ENCODE measurements around the gene LCN9. TPM values are rescaled to one million over a fixed set of nuclear protein-coding genes. Genes with fewer than 3 reads are reported as not detected.

LCN9 gene
- total RNA-seq, 1 experiment from 2014 or later: not detected

GRCh38 chr9:135701067-135701958 is 38.2 kb downstream of the LCN9 start:
- Histone ChIP-seq H3K27me3 (ENCODE audit: low read length) (peaks cover 3% of the 10 kb centered on the region; the same call in 1 of the 2 replicates), H3K79me2 (ENCODE audit: low read length) (no peaks in the 10 kb centered on the region), H4K20me1 (ENCODE audit: low read length) (no peaks in the 10 kb centered on the region), H3K36me3 (ENCODE audit: low read depth, low read length) (no peaks in the 10 kb centered on the region), H2AFZ (ENCODE audit: low read length) (no peak overlapping the region), H3K9me3 (ENCODE audit: low read length) (no peaks in the 10 kb centered on the region), H3K9me2 (replicated peaks; ENCODE audit: low read length) (no peaks in the 10 kb centered on the region), H3K9ac (ENCODE audit: low read length) (no peak overlapping the region), H3K27ac (ENCODE audit: low read length) (no peak overlapping the region), H3K4me3 (ENCODE audit: low read length) (no peak overlapping the region), H3F3A (ENCODE audit: low read length, unreplicated experiment) (no peaks in the 10 kb centered on the region), H3K4me2 (ENCODE audit: low read length) (no peak overlapping the region), H3K4me1 (ENCODE audit: insufficient read depth, low read length) (no peaks in the 10 kb centered on the region)
- DNase-seq (no peak), ATAC-seq (no peak)
- POLR2A ChIA-PET (ENCODE audit: unreplicated experiment): no interaction called here
- CTCF ChIA-PET: no interaction called here
- no TSS peak for BruUV-seq (replicated peaks)
- TF ChIP-seq EZH2 (IDR thresholded peaks at IDR 0.05; ENCODE audit: low read length, unreplicated experiment) (no peak), EZH2phosphoT487 (IDR thresholded peaks at IDR 0.05; ENCODE audit: borderline replicate concordance, low read length) (no peak)
- TF ChIP-seq, protein P1, sequence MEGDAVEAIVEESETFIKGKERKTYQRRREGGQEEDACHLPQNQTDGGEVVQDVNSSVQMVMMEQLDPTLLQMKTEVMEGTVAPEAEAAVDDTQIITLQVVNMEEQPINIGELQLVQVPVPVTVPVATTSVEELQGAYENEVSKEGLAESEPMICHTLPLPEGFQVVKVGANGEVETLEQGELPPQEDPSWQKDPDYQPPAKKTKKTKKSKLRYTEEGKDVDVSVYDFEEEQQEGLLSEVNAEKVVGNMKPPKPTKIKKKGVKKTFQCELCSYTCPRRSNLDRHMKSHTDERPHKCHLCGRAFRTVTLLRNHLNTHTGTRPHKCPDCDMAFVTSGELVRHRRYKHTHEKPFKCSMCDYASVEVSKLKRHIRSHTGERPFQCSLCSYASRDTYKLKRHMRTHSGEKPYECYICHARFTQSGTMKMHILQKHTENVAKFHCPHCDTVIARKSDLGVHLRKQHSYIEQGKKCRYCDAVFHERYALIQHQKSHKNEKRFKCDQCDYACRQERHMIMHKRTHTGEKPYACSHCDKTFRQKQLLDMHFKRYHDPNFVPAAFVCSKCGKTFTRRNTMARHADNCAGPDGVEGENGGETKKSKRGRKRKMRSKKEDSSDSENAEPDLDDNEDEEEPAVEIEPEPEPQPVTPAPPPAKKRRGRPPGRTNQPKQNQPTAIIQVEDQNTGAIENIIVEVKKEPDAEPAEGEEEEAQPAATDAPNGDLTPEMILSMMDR (conservative IDR thresholded peaks at IDR 0.05; ENCODE audit: low read depth, low read length): no peak
- intact Hi-C loops (cut with micrococcal nuclease): no loop called here

DNA sequence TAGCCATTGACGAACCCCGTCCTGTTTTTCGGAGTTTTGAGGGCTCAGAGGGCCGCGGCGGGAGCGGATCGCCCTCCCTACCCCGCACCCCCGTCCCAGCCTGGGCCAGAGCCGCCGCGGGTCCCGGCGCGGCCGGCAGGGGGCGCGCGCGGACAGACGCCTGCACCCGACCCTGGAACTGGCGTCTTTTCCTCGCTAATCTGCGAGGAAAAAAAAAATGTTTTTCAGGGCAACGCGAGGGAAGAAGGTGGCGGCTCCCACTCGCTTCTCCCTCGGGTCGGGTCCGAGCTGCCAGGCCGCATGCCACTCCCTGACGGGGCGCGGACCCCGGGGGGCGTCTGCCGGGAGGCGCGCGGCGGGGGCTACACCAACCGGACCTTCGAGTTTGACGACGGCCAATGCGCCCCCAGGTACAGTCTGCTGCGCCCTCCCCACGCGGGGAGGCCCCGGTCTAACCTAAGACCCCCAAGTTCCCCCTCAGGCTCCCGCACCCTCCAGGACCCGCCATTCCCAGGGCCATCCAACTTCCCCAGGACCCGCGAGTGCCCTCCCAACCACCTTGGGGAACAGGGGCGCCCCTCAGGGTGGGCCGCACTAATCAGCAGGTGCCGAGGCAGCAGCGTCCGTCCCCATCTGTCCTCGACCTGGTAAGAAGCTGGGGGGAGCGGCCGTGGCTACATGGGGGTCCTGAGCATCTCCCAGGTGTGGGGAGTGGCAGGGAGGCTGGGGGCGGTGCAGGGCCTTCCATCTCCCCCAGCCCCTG is 39.0 kb downstream of the LCN9 start, which contains the start of gene KCNT1:
KCNT1 (plus strand) TSS at position 227 of the 763 bp plus-strand sequence; CDS start at position 301, 74 bp downstream.
- CTCF ChIA-PET: no interaction called here

More for the DNA sequence above, 39.0 kb downstream of the LCN9 start, which contains the start of gene KCNT1:
- H3K9me2 ChIP-seq (replicated peaks; ENCODE audit: low read length): no peaks in the 10 kb centered on the region
- no peaks in the 10 kb centered on the region for H3K9me3 ChIP-seq (ENCODE audit: low read length)
- no TSS peak for BruUV-seq (replicated peaks)
- DNase-seq (peak; percentile 51), ATAC-seq (peak; percentile 78)
- POLR2A ChIA-PET (ENCODE audit: unreplicated experiment): no interaction called here
- TF ChIP-seq, protein P1 (conservative IDR thresholded peaks at IDR 0.05; ENCODE audit: low read depth, low read length): peak; percentile 75
- TF ChIP-seq EZH2 (IDR thresholded peaks at IDR 0.05; ENCODE audit: low read length, unreplicated experiment) (no peak), EZH2phosphoT487 (IDR thresholded peaks at IDR 0.05; ENCODE audit: borderline replicate concordance, low read length) (no peak)
- H3K79me2 ChIP-seq (ENCODE audit: low read length): no peaks in the 10 kb centered on the region
- H3K4me2 ChIP-seq (ENCODE audit: low read length): peak within 1 kb of the TSS; percentile 74; the same call in 1 of the 2 replicates
- H3K27me3 ChIP-seq (ENCODE audit: low read length): peaks cover 3% of the 10 kb centered on the region; the same call in 1 of the 2 replicates
- no peaks in the 10 kb centered on the region for H3F3A ChIP-seq (ENCODE audit: low read length, unreplicated experiment)
- no peaks in the 10 kb centered on the region for H3K36me3 ChIP-seq (ENCODE audit: low read depth, low read length)
- H3K9ac ChIP-seq (ENCODE audit: low read length): no peak within 1 kb of the TSS
- 0 out of 2 replicates have a peak within 1 kb of the TSS, but pooled peaks have one; percentile 55 for H2AFZ ChIP-seq (ENCODE audit: low read length)
- H3K4me3 ChIP-seq (ENCODE audit: low read length): no peak within 1 kb of the TSS
- H4K20me1 ChIP-seq (ENCODE audit: low read length): no peaks in the 10 kb centered on the region
- H3K27ac ChIP-seq (ENCODE audit: low read length): no peak within 1 kb of the TSS
- intact Hi-C loops (cut with micrococcal nuclease): no loop called here
- H3K4me1 ChIP-seq (ENCODE audit: insufficient read depth, low read length): no peaks in the 10 kb centered on the region
